ENCODE measurements around the gene NR2F1-AS1. TPM values are rescaled to one million over a fixed set of nuclear protein-coding genes. Genes with fewer than 3 reads are reported as not detected.
A peak's percentile ranks its signal among the peaks of the same experiment; 100 is the strongest.

NR2F1-AS1 gene
- total RNA-seq, 2 donors from 2014 or later, result 1.4 to 3.3 TPM

DNA sequence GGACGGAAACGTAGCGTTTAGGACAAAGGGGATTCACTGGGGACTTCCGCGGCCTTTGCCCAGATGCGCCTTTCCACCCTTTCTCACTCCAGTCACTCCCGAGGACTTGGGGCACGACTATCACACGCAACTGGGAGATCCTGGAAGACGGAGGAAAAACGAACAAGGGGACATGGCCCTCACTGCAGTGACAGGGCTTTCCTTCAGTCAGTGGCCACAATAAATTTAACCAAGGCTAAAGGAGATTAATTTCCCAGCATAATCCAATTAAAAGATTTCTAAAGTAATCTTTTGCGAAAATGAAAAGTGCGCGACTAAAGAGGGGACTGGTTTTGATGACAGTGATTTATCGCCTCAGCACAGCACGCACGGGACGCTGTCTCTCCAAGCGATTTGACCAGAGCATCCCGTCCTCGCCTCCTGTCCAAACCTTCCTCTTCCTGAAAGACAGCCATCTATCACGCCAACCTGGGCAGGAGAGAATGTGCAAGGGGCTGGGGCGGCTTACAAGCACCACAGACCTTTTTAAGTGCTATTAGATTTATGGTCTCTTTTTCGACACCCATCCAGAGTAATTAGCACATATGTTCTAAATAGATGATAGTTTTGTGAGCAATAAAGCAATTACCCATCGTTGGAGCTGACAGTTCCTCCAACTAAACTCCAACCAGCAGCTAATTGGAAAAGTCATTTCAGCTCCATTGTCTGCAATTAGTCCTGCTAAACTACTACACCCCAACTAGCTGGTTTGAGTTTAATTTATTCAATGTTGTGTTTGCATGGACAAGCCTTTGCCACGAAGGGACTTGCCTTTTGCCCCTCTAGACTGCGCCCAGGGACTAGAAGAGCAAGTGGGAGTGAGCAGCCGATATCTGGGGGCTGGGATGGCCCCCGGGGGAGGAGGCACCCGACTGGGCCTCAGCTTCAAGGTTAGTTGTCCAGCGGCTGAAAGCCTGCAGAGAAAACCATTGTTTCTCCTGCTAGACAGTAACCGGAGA lies 7.4 kb downstream of the NR2F1-AS1 start:
- H3K4me3 ChIP-seq (ENCODE audit: low read length), result peak overlapping the region; percentile 56
- peaks cover 100% of the 10 kb centered on the region for H3K27me3 ChIP-seq (ENCODE audit: control insufficient read depth, insufficient read depth, low read length, poor library complexity, severe bottlenecking)
- Mint-ChIP-seq H3K27me3 (ENCODE audit: insufficient read depth) (peaks cover 99% of the 10 kb centered on the region), H3K27ac (no peak overlapping the region), H3K4me1 (peaks cover 28% of the 10 kb centered on the region), H3K9me3 (no peaks in the 10 kb centered on the region), H3K36me3 (ENCODE audit: low read depth) (no peaks in the 10 kb centered on the region), H3K4me3 (peak overlapping the region; percentile 51)
- TF ChIP-seq, protein P1, sequence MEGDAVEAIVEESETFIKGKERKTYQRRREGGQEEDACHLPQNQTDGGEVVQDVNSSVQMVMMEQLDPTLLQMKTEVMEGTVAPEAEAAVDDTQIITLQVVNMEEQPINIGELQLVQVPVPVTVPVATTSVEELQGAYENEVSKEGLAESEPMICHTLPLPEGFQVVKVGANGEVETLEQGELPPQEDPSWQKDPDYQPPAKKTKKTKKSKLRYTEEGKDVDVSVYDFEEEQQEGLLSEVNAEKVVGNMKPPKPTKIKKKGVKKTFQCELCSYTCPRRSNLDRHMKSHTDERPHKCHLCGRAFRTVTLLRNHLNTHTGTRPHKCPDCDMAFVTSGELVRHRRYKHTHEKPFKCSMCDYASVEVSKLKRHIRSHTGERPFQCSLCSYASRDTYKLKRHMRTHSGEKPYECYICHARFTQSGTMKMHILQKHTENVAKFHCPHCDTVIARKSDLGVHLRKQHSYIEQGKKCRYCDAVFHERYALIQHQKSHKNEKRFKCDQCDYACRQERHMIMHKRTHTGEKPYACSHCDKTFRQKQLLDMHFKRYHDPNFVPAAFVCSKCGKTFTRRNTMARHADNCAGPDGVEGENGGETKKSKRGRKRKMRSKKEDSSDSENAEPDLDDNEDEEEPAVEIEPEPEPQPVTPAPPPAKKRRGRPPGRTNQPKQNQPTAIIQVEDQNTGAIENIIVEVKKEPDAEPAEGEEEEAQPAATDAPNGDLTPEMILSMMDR (conservative IDR thresholded peaks at IDR 0.05), result no peak
- H3K9me3 ChIP-seq (ENCODE audit: control insufficient read depth, low read length), result no peaks in the 10 kb centered on the region
- H3K27ac ChIP-seq (ENCODE audit: low read depth, low read length), result peak overlapping the region; percentile 6
- DNase-seq, result no peak
- WGBS, 2 experiments (ENCODE audit: insufficient coverage in 1 of 2, insufficient read length in 1 of 2), result 5% methylated on average over 31 of the region's 32 CpGs; no CpG with 5 or more reads in 1 of the 2 experiments
- no peaks in the 10 kb centered on the region for H3K36me3 ChIP-seq (ENCODE audit: control insufficient read depth, insufficient read depth, low read length)
- no peak overlapping the region for H3K9ac ChIP-seq (ENCODE audit: extremely low read depth, low read length, poor library complexity, severe bottlenecking)
- H3K4me1 ChIP-seq (ENCODE audit: control insufficient read depth, insufficient read depth, low read length), result no peaks in the 10 kb centered on the region

DNA sequence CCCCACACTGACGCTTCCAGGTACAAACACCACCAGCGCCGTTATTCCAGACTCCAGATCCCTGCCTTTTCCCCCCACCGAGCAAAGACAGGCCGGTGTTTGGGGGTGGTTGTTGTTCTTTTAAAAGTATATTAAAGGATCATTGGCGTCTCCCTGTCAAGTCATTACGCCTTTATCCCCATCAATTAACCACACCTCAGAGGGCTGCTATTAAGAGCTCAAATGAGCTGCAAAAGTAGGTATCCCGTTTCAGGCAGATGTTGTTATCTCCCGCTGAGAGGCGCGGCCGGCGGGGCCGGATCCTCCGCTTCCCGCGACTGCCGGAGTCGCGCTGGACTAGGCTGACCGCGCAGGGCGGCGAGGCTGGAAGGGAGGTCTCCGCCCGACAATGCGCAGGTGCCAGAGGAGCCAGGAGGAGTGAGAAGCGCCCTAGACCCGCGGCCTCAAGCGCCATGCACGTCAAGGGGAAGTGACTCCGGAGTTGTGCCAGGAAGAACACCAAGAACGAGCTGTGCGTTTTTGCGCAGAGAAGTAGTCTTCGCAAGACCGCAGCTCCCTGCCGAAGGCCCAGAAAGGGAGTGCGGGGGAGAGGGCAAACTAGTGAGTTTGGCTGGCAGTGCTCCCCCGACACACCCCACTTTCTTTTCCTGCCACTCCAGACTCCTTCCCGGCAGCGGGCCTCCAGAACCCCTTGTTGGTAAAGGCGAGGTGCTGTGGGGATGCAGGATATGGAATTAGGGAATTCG lies 8.2 kb downstream of the NR2F1-AS1 start:
- H3K27ac Mint-ChIP-seq, result no peak overlapping the region
- H3K4me1 ChIP-seq (ENCODE audit: control insufficient read depth, insufficient read depth, low read length), result no peaks in the 10 kb centered on the region
- no peaks in the 10 kb centered on the region for H3K9me3 Mint-ChIP-seq
- peak overlapping the region; percentile 56 for H3K4me3 ChIP-seq (ENCODE audit: low read length)
- H3K27me3 ChIP-seq (ENCODE audit: control insufficient read depth, insufficient read depth, low read length, poor library complexity, severe bottlenecking), result peaks cover 100% of the 10 kb centered on the region
- H3K36me3 ChIP-seq (ENCODE audit: control insufficient read depth, insufficient read depth, low read length), result no peaks in the 10 kb centered on the region
- peaks cover 28% of the 10 kb centered on the region for H3K4me1 Mint-ChIP-seq
- no peaks in the 10 kb centered on the region for H3K36me3 Mint-ChIP-seq (ENCODE audit: low read depth)
- H3K4me3 Mint-ChIP-seq, result peak overlapping the region; percentile 51
- H3K9me3 ChIP-seq (ENCODE audit: control insufficient read depth, low read length), result no peaks in the 10 kb centered on the region
- TF ChIP-seq, protein P1 (conservative IDR thresholded peaks at IDR 0.05), result no peak
- 0 to 1% methylated on average over 7 to 43 of the region's 45 CpGs for WGBS, 2 experiments (ENCODE audit: insufficient coverage in 1 of 2, insufficient read length in 1 of 2)
- H3K27me3 Mint-ChIP-seq (ENCODE audit: insufficient read depth), result peaks cover 97% of the 10 kb centered on the region
- peak overlapping the region; percentile 6 for H3K27ac ChIP-seq (ENCODE audit: low read depth, low read length)
- peak; percentile 92 for DNase-seq
- H3K9ac ChIP-seq (ENCODE audit: extremely low read depth, low read length, poor library complexity, severe bottlenecking), result no peak overlapping the region

DNA sequence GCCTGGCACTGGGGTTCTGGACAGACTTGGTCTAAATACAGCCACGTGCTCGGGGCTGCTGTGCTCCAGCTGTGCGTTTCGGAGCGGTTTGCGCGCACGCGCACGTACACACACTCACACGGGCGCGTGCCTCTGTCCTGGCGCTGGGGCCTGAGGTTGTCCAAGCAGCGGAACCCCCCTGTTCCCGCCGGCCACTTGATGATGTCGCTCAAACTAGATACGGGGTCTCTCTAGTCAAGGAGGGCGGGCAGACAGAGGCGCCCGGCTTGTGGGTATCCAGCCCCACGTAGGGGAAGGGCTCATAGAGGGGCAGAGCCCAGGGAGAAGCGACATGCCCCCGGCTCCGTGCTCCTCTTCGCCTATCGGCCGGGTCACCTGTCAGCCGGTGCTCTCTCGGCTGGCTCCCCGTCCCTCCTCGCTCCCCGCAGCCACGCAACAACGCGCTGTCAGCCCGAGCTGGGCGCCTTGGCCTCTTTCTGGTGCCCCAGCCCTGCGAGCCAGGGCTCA lies 8.9 kb downstream of the NR2F1-AS1 start:
- peak overlapping the region; percentile 56 for H3K4me3 ChIP-seq (ENCODE audit: low read length)
- no peak overlapping the region for H3K9ac ChIP-seq (ENCODE audit: extremely low read depth, low read length, poor library complexity, severe bottlenecking)
- no peaks in the 10 kb centered on the region for H3K36me3 ChIP-seq (ENCODE audit: control insufficient read depth, insufficient read depth, low read length)
- H3K27ac Mint-ChIP-seq, result no peak overlapping the region
- H3K4me1 ChIP-seq (ENCODE audit: control insufficient read depth, insufficient read depth, low read length), result no peaks in the 10 kb centered on the region
- H3K4me3 Mint-ChIP-seq, result peak overlapping the region; percentile 51
- peaks cover 24% of the 10 kb centered on the region for H3K4me1 Mint-ChIP-seq
- no peaks in the 10 kb centered on the region for H3K9me3 ChIP-seq (ENCODE audit: control insufficient read depth, low read length)
- WGBS, 2 experiments (ENCODE audit: insufficient coverage in 1 of 2, insufficient read length in 1 of 2), result 2 to 13% methylated on average over 23 to 40 of the region's 40 CpGs
- H3K36me3 Mint-ChIP-seq (ENCODE audit: low read depth), result no peaks in the 10 kb centered on the region
- TF ChIP-seq, protein P1 (conservative IDR thresholded peaks at IDR 0.05), result no peak
- H3K27ac ChIP-seq (ENCODE audit: low read depth, low read length), result no peak overlapping the region
- H3K27me3 ChIP-seq (ENCODE audit: control insufficient read depth, insufficient read depth, low read length, poor library complexity, severe bottlenecking), result peaks cover 100% of the 10 kb centered on the region
- H3K9me3 Mint-ChIP-seq, result no peaks in the 10 kb centered on the region
- H3K27me3 Mint-ChIP-seq (ENCODE audit: insufficient read depth), result peaks cover 97% of the 10 kb centered on the region
- peak; percentile 71 for DNase-seq

All from endodermal cell (in vitro differentiated cells).